Esophagus muscularis mucosa (tissue), 2 donors: ENCODE results near the gene FOXN3.

Source experiments
- EP300 ChIP-seq: sonication (generic); formaldehyde crosslinking; IDR thresholded peaks from one replicate; pipeline ENCODE4 v1.6.1; 2017; ENCODE audit warnings: antibody characterized with exemption
- POLR2A ChIP-seq: fragments of 450-650 bp; IDR thresholded peaks from one replicate; pipeline ENCODE4 v1.6.1; 2017; ENCODE audit warnings: antibody characterized with exemption, moderate library complexity, mild to moderate bottlenecking, low read depth

- no peak for TF ChIP-seq POLR2A
- TF ChIP-seq EP300, result no peak
Observed at GRCh38 chr14:89110110-89110509, 306.9 kb downstream of the FOXN3 start.
